HG02885 (cell line): ENCODE results near the gene PON3.

Experiments
- ATAC-seq: cut with Tn5 transposase; IDR thresholded peaks from one replicate; pipeline ENCODE4 v1.9.1; 2021; ENCODE audit warnings: mild to moderate bottlenecking; ENCODE audit not compliant: unreplicated experiment, poor library complexity

PON3 gene

DNA sequence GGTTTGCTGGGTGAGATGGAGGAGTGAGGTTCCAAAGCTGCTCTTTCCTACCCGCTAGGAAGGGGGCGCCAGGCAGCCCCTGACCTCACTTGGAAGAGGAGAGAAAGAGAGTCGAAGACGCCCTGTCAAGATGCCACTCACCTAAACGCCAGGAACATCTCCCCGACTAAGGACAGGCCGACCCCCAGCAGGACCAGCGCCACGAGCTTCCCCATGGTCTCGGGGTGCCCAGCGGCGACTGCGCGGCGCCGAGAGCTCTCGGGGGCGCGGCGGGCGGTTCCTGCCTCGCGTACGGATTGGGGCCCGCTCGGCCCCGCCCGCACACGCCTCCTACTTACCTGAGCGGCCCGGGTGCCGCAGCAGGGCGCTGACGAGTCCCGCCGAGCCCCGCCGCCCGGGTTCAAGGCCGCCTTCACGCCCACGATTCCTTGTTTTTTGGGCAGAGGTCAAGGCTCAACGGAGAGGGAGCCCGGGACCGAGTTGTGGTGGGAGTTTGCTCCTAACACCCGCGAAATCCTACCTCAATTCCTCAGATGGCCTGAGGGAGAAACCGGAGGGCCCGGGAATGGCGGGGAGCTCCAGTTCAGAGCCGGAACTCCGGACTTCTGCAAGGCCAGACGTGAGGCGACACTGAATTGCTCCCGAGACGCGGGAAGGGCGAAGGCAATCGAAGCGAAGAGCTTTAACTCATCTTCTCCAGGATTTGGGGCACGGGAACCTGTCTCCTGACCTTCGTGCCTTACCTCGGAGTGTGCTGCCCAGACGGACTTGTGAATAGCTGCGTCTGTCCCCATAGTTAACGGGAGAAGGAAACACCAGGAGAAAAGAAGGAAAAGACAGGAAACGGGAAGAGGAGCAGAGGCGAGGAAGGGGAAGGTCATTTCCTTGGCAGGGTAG lies at the start of gene PON3:
Gene PON3 (minus strand): TSS at position 240 of the 897 bp plus-strand sequence. CDS start 25 bp downstream, at position 215.
- ATAC-seq, result no peak

DNA sequence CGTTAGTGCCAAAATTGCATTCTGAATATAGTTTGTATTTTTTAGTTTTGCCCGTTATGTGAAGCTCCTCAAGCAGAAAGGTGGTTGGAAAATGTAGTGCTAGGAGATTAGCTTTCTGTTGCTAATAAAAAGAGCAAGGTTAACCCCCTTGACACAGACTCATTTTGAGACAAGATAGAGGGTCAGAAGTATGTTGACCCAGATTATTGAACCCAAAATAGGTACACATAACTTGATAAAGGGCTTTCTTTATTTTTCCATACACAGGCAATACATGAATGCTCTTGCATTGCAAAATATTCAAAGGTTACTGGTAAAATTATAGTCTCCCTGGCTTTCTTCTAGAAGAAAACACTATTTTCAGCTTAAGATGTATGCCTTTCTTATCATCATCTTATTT lies 48.6 kb upstream of the PON3 start:
- ATAC-seq, result no peak

DNA sequence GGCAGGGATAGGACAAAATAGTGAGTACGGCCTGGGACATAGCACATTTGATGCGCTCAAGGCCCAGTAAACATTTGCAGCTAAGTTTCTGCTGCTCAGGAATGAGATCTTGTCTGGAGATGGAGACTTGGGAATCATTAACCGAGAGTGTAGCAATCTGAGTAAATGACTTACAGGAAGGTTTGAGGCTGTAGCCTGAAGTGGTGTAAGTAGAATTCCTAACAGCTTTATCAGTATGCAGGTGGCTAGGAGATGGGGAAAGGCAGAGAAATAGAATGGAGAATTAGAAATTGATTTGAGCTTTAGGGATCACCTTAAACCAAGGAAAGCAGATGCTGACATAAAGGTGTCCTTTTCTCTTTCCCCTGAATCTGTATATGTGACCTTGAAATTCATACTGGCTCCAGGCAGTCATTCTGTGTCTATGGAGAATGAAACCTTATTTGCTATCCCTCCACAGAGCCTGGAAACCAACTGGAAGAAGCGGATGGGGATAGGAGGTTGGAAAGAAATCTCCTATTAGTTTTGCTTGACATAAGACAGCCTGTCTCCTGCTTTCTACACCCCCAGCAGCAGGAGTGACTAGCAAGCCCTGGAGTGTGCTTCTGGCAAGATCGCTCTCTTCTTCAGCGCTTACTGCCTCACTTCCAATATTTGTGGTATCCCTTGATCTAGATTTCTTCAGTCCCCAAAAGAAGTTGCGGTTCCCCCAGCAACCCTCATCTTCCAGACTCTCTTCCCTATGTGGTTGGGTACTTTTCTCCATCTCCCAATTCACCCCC lies 45.1 kb upstream of the PON3 start:
- ATAC-seq, result no peak

DNA sequence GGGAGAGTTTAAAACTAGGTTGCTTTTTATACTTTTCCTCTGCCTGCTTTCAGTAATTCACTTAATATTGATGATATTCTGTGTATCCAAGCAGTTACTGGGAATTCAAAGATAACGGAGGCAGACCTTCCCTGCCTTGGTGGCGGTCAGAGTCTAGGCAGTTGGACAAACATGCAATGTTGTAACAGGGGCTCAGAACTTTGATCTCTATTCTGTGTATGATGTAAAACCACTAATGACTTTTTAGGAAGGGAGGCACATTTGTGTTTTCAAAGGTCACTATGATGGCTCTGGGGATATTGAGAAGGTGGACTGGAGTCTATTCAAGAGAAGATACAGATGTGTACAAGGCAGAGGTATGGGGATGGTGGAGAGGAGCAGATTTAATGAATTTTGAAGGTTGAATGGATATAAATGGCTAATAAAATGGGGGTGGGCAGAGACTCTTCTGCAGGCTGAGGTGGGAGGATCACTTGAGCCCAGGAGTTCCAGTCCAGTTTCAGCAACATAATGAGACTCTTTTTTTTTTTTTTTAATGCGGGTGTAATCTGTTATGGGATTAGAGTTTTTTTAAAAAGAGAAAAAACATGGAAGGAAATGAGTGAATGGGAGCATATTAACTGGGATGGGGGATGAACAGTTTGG lies 44.3 kb upstream of the PON3 start:
- ATAC-seq, result no peak

DNA sequence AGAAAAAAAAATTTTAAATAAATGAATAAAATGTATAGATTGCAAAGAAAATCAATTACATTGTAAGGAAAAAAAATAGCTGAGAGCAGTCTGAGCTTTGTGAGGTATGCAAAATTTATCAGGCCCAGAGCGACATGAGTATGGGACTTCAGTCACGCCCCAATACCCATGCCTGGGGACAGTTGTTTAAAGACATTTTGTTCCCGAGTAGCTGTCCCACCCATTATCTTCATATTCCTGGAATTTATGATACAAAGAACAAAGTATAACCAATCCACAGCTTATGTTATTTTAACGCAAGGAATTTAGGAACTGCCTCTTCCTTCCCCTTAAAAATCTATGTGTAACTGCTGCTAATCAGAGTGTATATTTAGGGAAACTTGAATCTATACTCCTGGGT lies 40.2 kb upstream of the PON3 start:
- ATAC-seq, result no peak

DNA sequence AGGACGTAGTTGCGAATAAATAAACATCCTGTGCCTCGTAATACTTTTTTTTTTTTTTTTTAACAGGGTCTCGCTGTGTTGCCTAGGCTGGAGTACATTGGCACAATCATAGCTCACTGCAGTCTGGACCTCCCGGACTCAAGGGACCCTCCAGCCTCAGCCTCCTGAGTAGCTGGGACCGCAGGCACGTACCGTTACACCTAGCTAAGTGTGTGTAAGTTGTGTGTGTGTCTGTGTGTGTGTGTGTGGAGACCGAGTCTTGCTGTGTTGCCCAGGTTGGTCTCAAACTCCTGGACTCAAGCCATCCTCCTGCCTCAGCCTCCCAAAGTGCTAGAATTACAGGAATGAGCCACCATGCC lies 39.2 kb upstream of the PON3 start:
- ATAC-seq, result no peak

DNA sequence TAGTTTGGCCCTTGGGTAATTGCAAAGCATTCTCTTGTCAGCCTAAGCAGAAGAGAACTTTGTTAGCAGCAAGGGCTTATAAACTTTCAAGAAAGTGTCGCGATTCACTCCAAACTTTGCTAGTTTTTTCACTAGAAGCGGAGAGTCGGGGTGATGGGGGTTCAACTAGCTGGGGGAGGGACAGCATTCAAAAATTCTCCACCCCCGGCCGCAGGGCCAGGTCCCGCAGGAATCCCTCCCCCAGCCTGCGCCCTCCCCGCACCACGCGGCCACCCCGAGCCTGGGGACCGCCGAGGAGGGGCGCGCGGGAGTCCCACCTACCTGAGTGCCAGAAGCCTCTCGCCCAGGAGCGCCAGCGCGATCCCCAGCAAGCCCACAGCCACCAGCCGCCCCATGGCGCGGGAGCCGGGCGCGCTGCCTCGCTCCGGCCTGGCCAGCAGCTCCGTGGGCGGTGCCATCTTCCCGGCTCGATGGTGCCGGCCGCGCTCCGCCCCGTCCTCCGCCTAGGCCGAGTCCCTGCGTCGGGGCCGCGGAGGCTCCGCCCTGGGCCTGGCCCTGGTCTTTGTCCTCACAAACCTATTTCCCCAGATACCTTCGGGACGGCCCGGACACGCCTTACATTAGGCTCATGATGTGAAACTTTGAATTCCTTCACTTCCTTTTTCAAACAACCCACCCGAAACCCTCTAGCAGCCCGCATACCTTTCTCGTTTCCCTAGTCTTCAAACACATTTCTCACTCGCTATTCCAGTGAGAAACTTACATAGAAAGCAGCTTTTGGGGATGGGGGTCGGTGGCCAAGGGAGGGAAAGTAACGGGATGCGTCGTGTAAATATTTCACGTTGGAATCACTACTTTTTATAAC lies 38.6 kb upstream of the PON3 start, which contains the start of gene PON2:
Gene PON2 (minus strand): TSS at position 472 of the 865 bp plus-strand sequence. CDS start 77 bp downstream, at position 395.
- peak; percentile 96 for ATAC-seq

DNA sequence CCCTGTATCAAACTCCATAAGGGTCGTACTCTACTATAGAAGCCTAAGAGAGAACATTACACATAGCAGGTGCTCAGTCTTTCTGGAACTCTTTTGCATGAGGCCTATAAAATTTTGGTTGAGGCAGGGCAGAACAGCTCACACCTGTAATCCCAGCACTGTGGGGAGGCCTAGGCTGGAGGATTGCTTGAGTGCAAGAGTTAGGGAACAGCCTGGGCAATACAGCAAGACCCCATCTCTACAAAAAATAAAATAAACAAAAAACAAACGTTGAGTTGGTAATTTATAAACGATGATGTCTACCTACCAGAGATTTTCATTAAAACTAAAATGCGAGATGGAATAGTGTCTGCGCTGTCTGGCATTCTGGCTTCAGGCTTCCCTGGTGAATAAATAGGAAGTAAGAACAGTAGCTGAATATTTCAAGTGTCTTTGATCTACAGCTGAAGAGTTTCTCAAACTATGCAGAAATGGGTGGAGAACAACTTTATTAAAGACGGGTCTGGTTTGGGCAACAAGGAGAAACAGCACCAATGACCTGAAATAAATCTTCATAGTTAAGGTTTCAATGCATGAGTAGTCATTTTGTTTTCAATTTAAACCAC lies 37.9 kb upstream of the PON3 start:
- peak; percentile 5 for ATAC-seq

DNA sequence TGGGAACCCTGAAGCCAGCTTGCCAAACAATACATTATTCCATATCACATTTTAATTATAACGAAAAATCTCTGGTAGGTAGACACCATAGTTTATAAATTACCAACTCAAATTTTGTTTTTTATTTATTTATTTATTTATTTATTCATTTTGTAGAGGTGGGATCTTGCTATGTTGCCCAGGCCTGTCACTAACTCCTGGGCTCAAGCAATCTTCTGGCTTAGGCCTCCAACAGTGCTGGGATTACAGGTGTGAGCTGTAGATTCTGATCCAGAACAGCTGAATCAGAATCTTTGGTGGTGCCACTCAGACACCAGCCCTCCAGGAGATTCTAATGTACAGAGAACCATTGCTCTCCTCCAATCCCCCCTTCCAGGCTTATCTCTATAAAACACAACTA lies 37.0 kb upstream of the PON3 start:
- no peak for ATAC-seq

DNA sequence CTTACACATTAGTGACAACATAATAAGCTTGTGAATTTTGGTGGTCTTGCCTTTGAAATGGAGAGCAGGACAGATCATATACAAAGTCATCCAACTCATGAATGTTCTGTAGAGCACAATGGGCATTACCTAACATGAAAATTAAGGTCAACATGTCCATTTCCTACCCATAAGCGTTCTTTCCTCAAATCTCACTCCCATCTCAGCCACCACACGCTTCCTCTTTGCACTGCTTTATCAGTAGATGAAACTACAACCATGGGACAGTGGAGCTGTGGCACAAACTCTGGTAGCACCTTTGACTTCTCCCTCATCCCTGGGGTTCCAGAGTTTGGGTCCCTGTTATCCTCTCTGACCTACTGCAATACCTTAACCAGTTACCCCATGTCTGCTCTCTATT lies 36.4 kb upstream of the PON3 start:
- ATAC-seq, result no peak

DNA sequence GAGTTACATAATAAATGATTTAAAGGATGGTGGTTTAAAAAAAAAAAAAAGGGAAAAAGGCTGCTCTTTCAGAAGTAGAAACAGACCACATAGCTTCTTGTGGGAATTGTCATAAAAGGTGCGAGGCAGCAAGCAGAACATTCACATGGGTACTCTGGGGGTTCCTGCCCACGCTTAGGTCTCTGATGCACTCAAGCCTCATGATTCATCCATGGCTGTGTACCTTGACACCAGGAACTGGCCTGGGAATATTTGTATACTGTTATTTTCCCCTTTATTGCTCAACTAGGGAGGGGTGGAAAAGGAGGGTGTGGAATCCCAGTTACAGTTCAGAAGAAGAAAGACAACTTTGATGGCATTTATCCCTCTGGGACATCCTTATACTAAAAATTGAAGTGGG lies 34.7 kb upstream of the PON3 start:
- no peak for ATAC-seq

DNA sequence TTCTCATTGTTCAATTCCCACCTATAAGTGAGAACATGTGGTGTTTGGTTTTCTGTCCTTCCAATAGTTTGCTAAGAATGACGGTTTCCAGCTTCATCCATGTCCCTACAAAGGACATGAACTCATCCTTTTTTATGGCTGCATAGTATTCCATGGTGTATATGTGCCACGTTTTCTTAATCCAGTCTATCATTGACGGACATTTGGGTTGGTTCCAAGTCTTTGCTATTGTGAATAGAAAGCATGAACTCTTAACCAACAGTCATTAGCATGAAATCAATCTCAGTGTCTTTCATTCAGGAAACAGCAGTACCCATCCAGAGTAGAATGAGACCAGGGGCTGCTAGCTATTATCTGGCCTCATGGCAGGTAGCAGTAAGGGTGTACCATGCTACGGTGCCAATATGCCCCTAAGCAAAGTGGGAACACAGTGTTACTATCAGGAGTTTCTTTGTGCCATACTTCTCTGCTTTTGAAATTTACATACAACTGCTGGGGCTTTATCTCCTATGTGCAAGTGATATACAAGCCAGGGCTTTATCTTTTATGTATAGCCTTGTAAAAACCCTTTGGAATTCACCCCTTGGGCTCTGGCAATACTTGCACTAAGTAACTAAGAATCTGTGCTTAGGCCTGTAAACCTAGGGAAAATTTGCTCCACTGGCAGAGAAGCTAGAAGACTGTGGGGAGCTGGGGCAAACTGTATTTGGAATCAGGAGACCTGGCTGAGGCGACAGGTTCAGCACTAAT lies 33.2 kb upstream of the PON3 start:
- ATAC-seq, result no peak

DNA sequence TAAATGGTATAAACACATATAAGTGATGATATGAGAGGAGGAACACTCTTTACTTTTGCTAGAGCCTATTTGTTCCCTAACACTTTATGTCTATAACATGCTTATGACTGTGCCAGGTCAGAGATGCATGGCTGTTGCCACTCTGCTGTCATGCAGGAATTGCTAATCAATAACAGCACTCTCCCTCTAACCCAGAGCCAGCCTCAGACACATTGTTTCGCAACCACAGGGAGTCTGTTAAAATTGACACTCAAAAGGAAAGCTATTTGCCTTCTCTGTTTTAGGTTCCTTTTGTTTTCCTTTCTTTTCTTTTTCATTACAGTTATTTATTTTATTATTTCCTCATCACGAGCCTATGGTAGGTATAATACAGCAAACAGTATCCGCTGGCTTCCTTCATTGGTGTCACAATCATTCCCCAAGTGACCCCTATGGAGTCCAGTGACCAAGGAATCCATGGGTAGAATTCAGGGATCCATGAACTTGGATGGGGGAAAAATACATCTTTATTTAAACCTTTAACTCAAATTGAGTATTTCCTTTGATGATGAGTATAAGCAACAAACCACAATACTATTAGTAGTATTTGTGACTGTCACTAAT lies 31.8 kb upstream of the PON3 start:
- no peak for ATAC-seq

DNA sequence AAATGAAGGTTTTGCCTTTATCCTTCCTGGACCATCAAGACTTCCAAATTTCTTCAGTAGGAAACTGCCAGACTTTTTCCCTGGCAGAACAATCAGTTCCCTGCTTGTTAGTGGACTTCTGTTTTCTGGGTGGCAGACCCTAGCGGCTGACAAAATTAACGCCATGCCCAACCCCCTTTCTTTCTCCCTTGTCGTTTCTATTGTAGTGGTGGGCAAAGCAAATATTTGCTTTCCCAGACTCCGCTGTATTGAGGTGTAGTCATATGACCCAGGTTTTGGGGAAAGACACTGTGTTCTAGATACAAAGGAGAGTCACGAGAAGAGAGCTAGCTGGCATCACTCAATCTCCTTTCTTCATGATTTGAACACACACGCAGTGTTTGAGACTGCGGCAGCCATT lies 31.0 kb upstream of the PON3 start:
- ATAC-seq, result no peak

DNA sequence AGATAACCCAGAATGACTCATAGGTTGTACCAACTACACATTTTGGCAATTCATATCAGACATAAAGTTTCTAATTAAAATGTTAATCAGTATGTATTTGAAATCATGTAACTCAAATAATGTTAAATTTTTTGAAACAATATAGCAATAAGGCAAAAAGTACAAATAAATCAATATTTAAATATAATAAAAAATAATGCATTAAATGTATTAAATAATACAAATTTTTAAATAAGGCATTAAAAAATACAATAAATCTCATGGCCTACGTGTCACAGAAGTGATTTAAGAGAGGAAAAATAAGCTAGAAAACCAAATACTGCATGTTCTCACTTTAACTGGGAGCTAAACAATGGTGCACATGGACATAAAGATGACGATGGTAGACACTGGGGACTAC lies 29.5 kb upstream of the PON3 start:
- ATAC-seq, result no peak

DNA sequence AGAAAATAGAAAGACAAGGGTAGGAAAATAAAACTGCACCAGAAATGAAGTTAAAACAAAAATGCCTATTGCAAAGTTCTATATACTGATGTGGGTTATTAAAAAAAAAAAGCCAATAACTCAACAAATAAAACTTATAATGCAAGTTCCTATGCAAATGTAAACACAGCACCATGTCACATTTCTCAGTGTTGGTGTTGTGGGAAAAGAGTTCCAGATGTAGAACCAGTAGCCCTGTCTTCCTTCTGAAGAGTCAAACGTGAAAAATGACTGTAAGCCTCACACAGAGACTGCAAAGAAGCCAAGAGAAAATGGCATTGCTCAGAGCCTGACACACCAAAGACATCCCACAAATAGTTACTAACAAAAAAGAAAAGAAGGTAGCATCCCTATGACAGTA lies 28.5 kb upstream of the PON3 start:
- no peak for ATAC-seq

DNA sequence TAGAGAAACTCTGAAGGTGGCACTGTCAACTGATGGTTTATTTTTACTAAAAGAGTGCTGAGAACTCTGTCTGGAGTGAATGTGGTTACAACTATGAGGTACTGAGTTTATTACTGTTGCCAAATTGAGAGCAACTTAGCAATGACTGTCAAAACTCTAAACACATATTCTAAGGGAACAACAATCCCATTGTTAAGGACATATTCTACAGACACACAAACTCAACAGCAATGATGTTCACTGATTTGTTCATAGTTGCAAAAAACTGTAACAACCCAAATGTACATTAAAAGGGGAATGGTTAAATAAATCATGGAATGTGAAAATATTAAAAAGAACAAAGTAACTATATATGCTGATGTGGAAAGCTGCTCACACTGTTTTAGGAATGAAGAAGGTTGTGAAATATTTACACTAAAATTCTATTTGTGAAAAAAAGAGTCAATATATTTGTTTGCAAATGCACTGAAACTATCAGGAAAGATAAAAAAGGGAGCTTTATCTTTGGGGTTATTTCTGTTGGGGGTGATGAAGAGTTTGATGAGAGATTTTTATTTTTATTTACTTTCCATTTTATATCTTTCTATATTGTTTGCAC lies 25.8 kb upstream of the PON3 start:
- no peak for ATAC-seq
